SH-SY5Y (cell line): ENCODE measurements around the gene OPCML.

Experiments
- GATA2 ChIP-seq: IDR thresholded peaks from 2 replicates; pipeline ENCODE4 v1.6.1; 2011; ENCODE audit warnings: mild to moderate bottlenecking, low read depth, low read length
- GATA3 ChIP-seq: IDR thresholded peaks from 2 replicates; pipeline ENCODE4 v1.6.1; 2011; ENCODE audit warnings: low read depth, mild to moderate bottlenecking, low read length, moderate library complexity

GRCh38 chr11:133082841-133083488, 449.3 kb downstream of the OPCML start:
- no peak for TF ChIP-seq GATA2
- no peak for TF ChIP-seq GATA3
